Vagina (tissue), 2 donors: ENCODE data around the gene MRPS34.

Experiments used
- CTCF ChIP-seq, 3 experiments: fragments of 450-650 bp in 2 of 3; fragments of 200-600 bp in 1 of 3; sonication (generic) in 1 of 3; IDR thresholded peaks; one replicate each; pipeline ENCODE4 v1.5.1; 2017 to 2019; ENCODE audit warnings: antibody characterized with exemption in 3 of 3, mild to moderate bottlenecking in 2 of 3, moderate library complexity in 2 of 3
- POLR2A ChIP-seq, 2 donors: fragments of 450-650 bp; IDR thresholded peaks; one replicate each; pipeline ENCODE4 v1.6.1; 2017; ENCODE audit warnings: antibody characterized with exemption in 2 of 2, mild to moderate bottlenecking in 2 of 2, moderate library complexity in 2 of 2

- TF ChIP-seq CTCF (IDR thresholded peaks at IDR 0.05): no peak
- no peak for TF ChIP-seq POLR2A (IDR thresholded peaks at IDR 0.05)
These were observed 34.7 kb upstream of the MRPS34 start for GRCh38 chr16:1807626-1808025.
